Activated B cell treated with CpG ODN at 0.5 μM for 24 hours (primary cell): Measurements from ENCODE around the gene APOL3. TPM values are rescaled to one million over a fixed set of nuclear protein-coding genes. Genes with fewer than 3 reads are reported as not detected.

Source experiments
- ATAC-seq: fragments of 200-7000 bp; cut with Tn5 transposase; one replicate; pipeline ENCODE4 v1.10.0; 2021; ENCODE audit warnings: low read depth, mild to moderate bottlenecking, moderate library complexity
- CTCF ChIA-PET: fragments of 350-600 bp; sonication (Branson Sonifier 250); formaldehyde crosslinking; loops from one replicate; lab custom pipeline; 2021; ENCODE audit warnings: antibody characterized with exemption; lab: Charles Lee
- POLR2A ChIA-PET: fragments of 350-600 bp; sonication (Branson Sonifier 250); formaldehyde crosslinking; loops from one replicate; lab custom pipeline; 2021; ENCODE audit warnings: antibody characterized with exemption; lab: Charles Lee
- DNase-seq: peaks from one replicate; pipeline ENCODE4 v3.0.0; 2022
- H3K27ac Mint-ChIP-seq: one replicate; pipeline ENCODE4 v1.8.0; 2020; ENCODE audit warnings: mixed read lengths
- H3K27me3 Mint-ChIP-seq: one replicate; pipeline ENCODE4 v1.8.0; 2021; ENCODE audit warnings: mixed read lengths
- H3K36me3 Mint-ChIP-seq: one replicate; pipeline ENCODE4 v1.8.0; 2021; ENCODE audit warnings: low read depth, mixed read lengths
- H3K4me1 Mint-ChIP-seq: one replicate; pipeline ENCODE4 v1.8.0; 2021; ENCODE audit warnings: mixed read lengths
- H3K4me3 Mint-ChIP-seq: one replicate; pipeline ENCODE4 v1.8.0; 2020; ENCODE audit warnings: mild to moderate bottlenecking, mixed read lengths
- H3K9me3 Mint-ChIP-seq: one replicate; pipeline ENCODE4 v1.8.0; 2020; ENCODE audit warnings: mixed read lengths
- CTCF ChIP-seq: fragments of 200-600 bp; IDR thresholded peaks from one replicate; pipeline ENCODE4 v1.8.0; 2022; ENCODE audit warnings: antibody characterized with exemption, mild to moderate bottlenecking
- intact Hi-C: fragments of 100-400 bp; cut with micrococcal nuclease; formaldehyde crosslinking; loops from one replicate; pipeline ENCODE4 v1.15.1; 2024
- total RNA-seq: library from RNA; stranded (reverse); gene quantifications from 2 replicates; pipeline ENCODE4 v1.2.3, GENCODE V29; 2022

The APOL3 gene
- total RNA-seq, 1 donor from 2014 or later, result 38.4 TPM

- Mint-ChIP-seq H3K4me3 (peak overlapping the region; percentile 88), H3K27me3 (no peaks in the 10 kb centered on the region), H3K4me1 (peaks cover 72% of the 10 kb centered on the region), H3K36me3 (peaks cover 28% of the 10 kb centered on the region), H3K9me3 (no peaks in the 10 kb centered on the region), H3K27ac (peak overlapping the region; percentile 95)
- CTCF ChIA-PET, result interaction anchor here (1.3 to 1.5 kb wide), 2 partner anchors 23 to 32 kb away, joined by 3 to 4 read pairs; no protein-coding TSS in a partner anchor
- peak; percentile 56 for ATAC-seq
- intact Hi-C loops, result no loop called here
- no peak for DNase-seq
- no peak for TF ChIP-seq CTCF
- POLR2A ChIA-PET, result interaction anchor here (1.3 to 1.5 kb wide), 2 partner anchors 23 to 82 kb away, joined by 4 to 5 read pairs; partner anchors contain the start of gene APOL2
Measured at GRCh38 chr22:36156515-36157419, 3.8 kb downstream of the APOL3 start.

GRCh38 chr22:36156119-36156514 is 4.4 kb downstream of the APOL3 start:
- Mint-ChIP-seq H3K4me3 (peak overlapping the region; percentile 88), H3K27ac (peak overlapping the region; percentile 95), H3K4me1 (peaks cover 68% of the 10 kb centered on the region), H3K9me3 (no peaks in the 10 kb centered on the region), H3K27me3 (no peaks in the 10 kb centered on the region), H3K36me3 (peaks cover 32% of the 10 kb centered on the region)
- DNase-seq (no peak), ATAC-seq (no peak)
- CTCF ChIA-PET, result interaction anchor here (1.3 kb wide), 1 partner anchor 24 kb away, joined by 4 read pairs; no protein-coding TSS in a partner anchor
- no peak for TF ChIP-seq CTCF
- POLR2A ChIA-PET, result interaction anchor here (0.7 to 1.5 kb wide), 3 partner anchors 23 to 249 kb away, joined by 3 to 5 read pairs (median 4); partner anchors contain the start of gene APOL2
- intact Hi-C loops, result no loop called here

GRCh38 chr22:36155702-36156101 is 4.9 kb downstream of the APOL3 start:
- POLR2A ChIA-PET, result interaction anchor here (0.7 to 1.5 kb wide), 3 partner anchors 24 to 249 kb away, joined by 3 to 5 read pairs (median 4); partner anchors contain the start of gene APOL2

GRCh38 chr22:36154423-36154945 is 6.1 kb downstream of the APOL3 start:
- POLR2A ChIA-PET, result no interaction called here
- TF ChIP-seq CTCF, result no peak
- CTCF ChIA-PET, result no interaction called here
- Mint-ChIP-seq H3K4me3 (no peak overlapping the region), H3K36me3 (peaks cover 46% of the 10 kb centered on the region), H3K27me3 (no peaks in the 10 kb centered on the region), H3K9me3 (no peaks in the 10 kb centered on the region), H3K27ac (peak overlapping the region; percentile 60), H3K4me1 (peaks cover 56% of the 10 kb centered on the region)
- intact Hi-C loops, result no loop called here
- DNase-seq (no peak), ATAC-seq (no peak)

More at GRCh38 chr22:36155702-36156101, 4.9 kb downstream of the APOL3 start:
- peaks cover 35% of the 10 kb centered on the region for H3K36me3 Mint-ChIP-seq
- H3K4me1 Mint-ChIP-seq, result peaks cover 68% of the 10 kb centered on the region
- no peaks in the 10 kb centered on the region for H3K9me3 Mint-ChIP-seq
- DNase-seq (no peak), ATAC-seq (no peak)
- H3K27ac Mint-ChIP-seq, result peak overlapping the region; percentile 30
- no peak for TF ChIP-seq CTCF
- intact Hi-C loops, result no loop called here
- no peaks in the 10 kb centered on the region for H3K27me3 Mint-ChIP-seq
- CTCF ChIA-PET, result no interaction called here
- peak overlapping the region; percentile 38 for H3K4me3 Mint-ChIP-seq
